Spleen (tissue), 7 donors: ENCODE measurements around the gene TMEM88.

Experiments
- POLR2AphosphoS5 ChIP-seq, 3 donors: sonication (generic); formaldehyde crosslinking; IDR thresholded peaks; one replicate each; pipeline ENCODE4 v1.5.1; 2017; ENCODE audit warnings: antibody characterized with exemption in 3 of 3
- TF ChIP-seq, protein P1 (sequence below), 11 experiments: fragments of 200-600 bp in 7 of 11; fragments of 450-650 bp in 4 of 11; sonication (generic) in 4 of 11; IDR thresholded peaks in 8 of 11; conservative IDR thresholded peaks in 3 of 11; 1 replicate in 7 of 11; 2 replicates in 4 of 11; pipeline versions ENCODE4 v1.4.0 to v1.8.0; 2016 to 2021; ENCODE audit warnings: antibody characterized with exemption in 11 of 11, inconsistent platforms in 4 of 11, mild to moderate bottlenecking in 1 of 11
- donor health status: DM: no; HTN: no; CAD: no; lungs with moderate emphysema.
- donor health status: DM: no; HTN: no; CAD: no.
- donor health status: DM: no; HTN: no; CAD: no.

DNA sequence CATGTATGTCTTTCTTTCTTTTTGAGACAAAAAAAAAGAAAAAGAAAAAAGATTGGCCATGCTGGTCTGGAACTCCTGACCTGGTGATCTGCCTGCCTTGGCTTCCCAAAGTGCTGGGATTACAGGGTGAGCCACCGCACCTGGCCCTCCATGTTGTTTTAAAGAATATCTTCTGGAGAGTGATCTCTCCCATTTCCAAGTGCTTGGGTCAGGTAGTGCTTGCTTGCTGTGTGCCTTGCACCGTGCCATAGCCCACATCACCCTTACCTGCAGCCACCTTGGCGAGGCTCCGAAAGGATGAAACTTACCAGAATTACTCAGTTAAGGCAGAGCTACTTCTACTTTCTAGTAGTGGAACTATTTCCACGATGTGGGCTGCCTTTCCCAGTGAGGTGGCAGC is 39.9 kb upstream of the TMEM88 start:
- no peak for TF ChIP-seq POLR2AphosphoS5 (IDR thresholded peaks at IDR 0.05)
- TF ChIP-seq, protein P1, sequence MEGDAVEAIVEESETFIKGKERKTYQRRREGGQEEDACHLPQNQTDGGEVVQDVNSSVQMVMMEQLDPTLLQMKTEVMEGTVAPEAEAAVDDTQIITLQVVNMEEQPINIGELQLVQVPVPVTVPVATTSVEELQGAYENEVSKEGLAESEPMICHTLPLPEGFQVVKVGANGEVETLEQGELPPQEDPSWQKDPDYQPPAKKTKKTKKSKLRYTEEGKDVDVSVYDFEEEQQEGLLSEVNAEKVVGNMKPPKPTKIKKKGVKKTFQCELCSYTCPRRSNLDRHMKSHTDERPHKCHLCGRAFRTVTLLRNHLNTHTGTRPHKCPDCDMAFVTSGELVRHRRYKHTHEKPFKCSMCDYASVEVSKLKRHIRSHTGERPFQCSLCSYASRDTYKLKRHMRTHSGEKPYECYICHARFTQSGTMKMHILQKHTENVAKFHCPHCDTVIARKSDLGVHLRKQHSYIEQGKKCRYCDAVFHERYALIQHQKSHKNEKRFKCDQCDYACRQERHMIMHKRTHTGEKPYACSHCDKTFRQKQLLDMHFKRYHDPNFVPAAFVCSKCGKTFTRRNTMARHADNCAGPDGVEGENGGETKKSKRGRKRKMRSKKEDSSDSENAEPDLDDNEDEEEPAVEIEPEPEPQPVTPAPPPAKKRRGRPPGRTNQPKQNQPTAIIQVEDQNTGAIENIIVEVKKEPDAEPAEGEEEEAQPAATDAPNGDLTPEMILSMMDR (IDR thresholded peaks at IDR 0.05 in 8 of 11, conservative IDR thresholded peaks at IDR 0.05 in 3 of 11) = no peak
